ENCODE data around the gene RSPH9.

The RSPH9 gene

GRCh38 chr6:43710576-43710975 lies 65.7 kb downstream of the RSPH9 start:
- no peak for DNase-seq (ENCODE audit: low spot score)

DNA sequence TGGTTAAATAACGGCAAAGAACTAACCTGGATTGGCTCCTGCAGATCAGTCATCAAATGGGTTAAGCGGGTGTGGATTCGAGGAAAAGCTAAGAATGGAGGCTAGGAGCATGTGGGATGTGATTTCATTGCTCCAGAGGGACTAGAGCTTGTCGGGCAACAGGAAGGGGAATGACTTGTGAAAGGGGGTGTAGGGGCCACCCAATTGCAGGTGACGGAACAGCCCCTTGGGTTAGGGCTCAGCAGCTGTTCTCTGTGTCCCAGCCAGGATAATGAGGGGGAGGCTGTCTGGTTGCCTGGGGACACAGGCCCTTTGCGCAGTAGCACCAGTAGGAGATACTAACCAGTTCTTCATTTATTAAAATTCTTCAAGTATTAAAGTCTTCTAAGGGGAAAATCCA lies 67.7 kb downstream of the RSPH9 start:
- DNase-seq (ENCODE audit: low spot score): no peak

GRCh38 chr6:43713643-43714310 lies 68.9 kb downstream of the RSPH9 start:
- no peak for DNase-seq (ENCODE audit: low spot score)

DNA sequence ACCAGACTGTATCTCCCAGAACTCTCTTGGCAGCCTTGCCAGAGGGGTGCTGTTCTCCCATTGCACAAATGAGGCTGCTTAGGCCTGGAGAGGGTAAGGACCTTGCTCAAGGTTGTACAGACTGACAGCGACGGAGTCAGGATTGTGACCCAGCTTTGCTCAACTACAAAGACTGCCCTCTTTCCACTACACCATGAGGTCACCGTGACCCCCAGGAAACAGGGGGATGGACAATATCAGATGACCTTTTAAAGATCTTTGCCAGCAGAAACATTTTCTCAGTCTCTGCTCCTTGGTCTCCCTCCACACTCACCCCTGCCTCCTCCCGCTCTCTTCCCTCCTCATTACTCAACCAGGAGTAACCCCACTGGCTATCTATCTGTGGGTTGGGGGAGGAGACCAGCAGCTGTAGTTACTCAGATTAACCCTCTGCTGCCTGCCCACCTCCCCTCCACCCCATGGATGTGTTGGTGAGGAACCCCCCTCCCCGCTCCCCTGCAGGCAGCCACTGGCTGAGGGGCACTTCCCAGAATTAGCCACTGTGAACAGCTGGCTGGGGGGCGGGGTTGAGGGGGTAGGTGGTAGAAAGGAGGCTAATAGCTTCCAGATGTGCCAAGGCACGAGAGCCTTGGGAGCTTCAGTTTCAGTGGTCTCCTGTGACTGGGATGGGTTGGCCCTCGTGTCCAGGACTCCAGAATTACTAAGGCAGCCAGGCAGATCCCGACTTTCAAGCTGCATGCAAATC lies 69.6 kb downstream of the RSPH9 start:
- no peak for DNase-seq (ENCODE audit: low spot score)

- no peak for DNase-seq (ENCODE audit: low spot score)
Measured at GRCh38 chr6:43715056-43715788, 70.4 kb downstream of the RSPH9 start.

DNA sequence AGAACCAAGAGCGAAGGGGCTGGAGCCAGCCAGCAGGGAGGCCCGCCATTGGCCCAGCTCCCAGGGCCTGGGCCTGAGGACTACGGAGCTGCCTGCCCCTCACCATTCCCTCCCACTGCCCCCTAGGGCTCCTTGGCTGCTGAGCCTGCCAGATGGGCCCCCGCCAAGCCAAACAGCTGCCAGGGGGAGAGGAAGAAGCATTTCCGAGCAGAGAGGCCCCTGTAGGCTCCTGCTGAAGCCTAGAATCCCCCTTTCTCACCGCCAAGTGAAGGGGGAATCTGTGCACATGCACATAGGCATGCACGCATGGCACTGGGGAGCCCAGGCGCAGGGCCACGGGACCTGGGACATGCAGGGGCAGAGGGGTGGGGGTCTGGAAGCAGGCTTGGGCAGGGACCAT lies 71.3 kb downstream of the RSPH9 start:
- no peak for DNase-seq (ENCODE audit: low spot score)

GRCh38 chr6:43717389-43717788 lies 72.6 kb downstream of the RSPH9 start:
- DNase-seq (ENCODE audit: low spot score): no peak

GRCh38 chr6:43717822-43718221 lies 73.0 kb downstream of the RSPH9 start:
- DNase-seq (ENCODE audit: low spot score): no peak

GRCh38 chr6:43718387-43719105 lies 73.7 kb downstream of the RSPH9 start:
- DNase-seq (ENCODE audit: low spot score): no peak

GRCh38 chr6:43719511-43719910 lies 74.7 kb downstream of the RSPH9 start:
- DNase-seq (ENCODE audit: low spot score): no peak

DNA sequence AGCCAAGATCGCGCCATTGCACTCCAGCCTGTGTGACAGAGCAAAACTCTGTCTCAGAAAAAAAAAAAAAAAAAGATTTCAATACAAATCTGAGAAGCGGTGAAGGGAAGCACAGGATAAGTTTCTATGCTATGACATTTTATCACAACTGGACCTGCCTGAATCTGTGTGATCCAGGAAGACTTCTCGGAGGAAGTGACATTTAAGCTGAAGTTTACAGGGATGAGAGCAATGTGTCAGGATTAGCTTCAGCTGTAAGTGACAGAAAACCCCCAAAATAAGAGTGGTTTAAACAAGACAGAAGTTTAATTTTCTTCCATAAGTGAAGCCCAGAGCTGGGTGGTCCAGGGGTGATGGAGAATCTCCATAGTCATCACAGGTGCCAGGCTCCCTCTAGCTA lies 76.2 kb downstream of the RSPH9 start:
- no peak for DNase-seq (ENCODE audit: low spot score)

Data from RKO (cell line).